Right ventricle myocardium superior (tissue), 1 donor: Measurements from ENCODE around the gene COL5A1. TPM values are rescaled to one million over a fixed set of nuclear protein-coding genes. Genes with fewer than 3 reads are reported as not detected.

Experiments used
- ATAC-seq: fragments of 200-7000 bp; cut with Tn5 transposase; one replicate; pipeline ENCODE4 v1.9.1; 2020; ENCODE audit warnings: mild to moderate bottlenecking; ENCODE audit not compliant: poor library complexity
- DNase-seq: peaks from one replicate; pipeline ENCODE4 v3.0.0-alpha.2; 2020
- intact Hi-C: fragments of 100-400 bp; cut with DNase I; formaldehyde crosslinking; loops from one replicate; pipeline ENCODE4 v1.11.2; 2022
- long read RNA-seq: library from polyadenylated mRNA; unstranded; transcript quantifications from one replicate; pipeline ENCODE4 v2.0.0, GENCODE V29; 2021
- total RNA-seq: library from RNA; stranded (reverse); fragmentation: NEBNext Ultra II Directional; extraction: Animal tissue kit (Norgen Biotek cat#: 25700); gene quantifications from one replicate; pipeline ENCODE4 v1.2.1, GENCODE V29; 2021
- donor health status: DM: no; HTN: yes; CAD: no; lungs with severe emphysema.

Gene COL5A1
- 12.7 TPM for total RNA-seq
- long read RNA-seq, partial matches to known transcripts, result 33 of 34 reads
- long read RNA-seq, other reads (novel, unspliced or antisense), result 1 of 34 reads

GRCh38 chr9:134641173-134641989 is at the start of gene COL5A1:
COL5A1 (plus strand) TSS chr9:134641803; CDS start chr9:134642188, 385 bp downstream.
- peak; percentile 94 for DNase-seq
- intact Hi-C loops, result no loop called here
- ATAC-seq, result peak; percentile 92

DNA sequence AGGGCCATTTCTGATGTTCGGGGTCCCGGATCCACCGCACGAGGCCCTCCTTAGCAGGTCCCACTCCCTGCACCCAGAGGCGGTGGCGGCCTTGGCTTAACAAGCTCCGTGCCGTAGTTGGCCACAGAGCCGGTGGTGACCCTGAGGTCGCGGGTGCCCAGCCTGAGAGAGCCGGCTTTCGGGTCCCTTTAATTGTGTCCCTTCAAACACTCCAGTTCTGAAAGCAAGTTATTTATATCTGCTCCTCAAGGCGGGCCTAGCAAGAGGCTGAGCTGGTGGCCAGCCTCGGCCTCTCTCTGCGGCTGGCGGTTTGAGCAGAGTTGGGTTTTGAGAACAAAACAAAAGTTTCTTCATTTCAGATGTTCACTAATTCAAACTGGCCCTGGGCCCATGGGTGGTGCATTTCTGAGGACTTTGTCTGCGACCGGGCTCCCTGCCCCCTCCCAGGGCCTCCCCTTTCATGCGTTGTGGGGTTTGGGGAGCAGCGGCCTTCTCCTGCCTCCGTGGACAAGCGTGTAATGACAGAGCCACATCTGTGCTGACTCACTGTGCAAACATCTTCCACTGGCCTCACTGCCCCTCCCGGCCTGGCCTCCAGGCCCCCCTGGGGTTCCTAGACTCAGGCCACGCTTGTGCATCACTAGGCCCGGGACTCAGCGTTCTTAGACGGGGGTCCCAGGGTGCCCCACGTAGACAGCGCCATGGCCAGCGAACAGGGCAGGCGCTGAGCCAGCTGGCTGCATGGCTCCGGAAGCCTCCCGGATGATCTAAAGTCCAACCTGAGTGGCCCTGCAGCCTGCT is 49.4 kb upstream of the COL5A1 start:
- DNase-seq (peak; percentile 73), ATAC-seq (peak; percentile 85)
- intact Hi-C loops, result no loop called here

DNA sequence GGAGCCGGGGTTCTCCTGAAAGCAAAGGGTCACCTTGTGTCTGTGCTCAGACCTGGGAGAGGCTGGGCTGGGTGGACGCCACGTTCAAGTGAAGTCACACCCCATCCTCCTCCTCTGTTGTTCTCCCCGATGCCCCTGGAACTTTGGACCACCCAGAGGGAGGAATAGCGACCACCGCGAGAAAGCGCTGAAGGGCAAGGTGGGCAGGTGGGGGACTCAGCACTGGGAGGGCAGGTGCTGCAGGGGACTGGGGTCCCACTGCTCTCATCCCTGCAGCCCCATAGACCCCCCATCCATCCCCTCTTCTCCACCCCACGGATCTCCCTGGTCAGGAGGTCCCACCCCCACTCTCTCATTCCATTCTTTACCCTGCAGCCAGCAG is 48.8 kb upstream of the COL5A1 start:
- ATAC-seq, result no peak
- intact Hi-C loops, result no loop called here

DNA sequence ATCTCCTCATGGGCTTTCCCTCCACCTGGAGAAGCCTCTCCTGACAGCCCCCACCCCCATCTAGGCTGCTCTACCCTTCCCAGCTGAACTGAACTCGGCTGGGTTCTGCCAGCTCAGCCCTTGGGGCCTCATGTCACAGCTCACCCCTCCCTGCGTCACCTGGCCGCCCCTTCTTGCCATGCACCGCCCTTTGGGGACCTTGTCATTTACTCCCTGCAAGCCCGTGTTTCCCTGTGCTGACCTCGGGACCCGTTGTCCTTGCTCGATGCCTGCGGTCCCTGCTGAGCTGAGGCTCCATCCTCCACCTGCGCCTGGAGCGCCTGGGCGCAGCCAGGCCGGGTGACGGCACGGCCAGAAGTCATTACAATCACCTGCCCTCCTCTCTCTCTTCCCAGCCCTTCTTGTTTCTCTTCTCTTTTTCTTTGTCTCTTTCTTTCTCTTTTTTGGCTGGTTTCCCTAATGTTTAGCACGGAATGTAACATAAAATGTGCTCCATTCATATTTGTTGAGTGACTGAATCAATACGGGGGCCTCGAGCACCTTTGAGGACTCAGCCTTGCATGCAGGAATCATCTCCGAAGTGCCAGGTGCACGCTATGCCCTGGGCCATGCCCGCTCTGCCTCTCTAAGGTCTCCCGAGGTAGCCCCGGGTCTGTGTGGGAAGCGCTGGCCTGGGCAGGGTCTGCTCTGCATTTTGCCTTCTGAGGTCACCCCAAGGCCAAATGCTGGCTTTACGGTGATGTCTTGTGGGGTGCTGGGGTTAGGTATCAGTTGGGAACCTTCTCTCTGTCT is 48.1 kb upstream of the COL5A1 start:
- DNase-seq, result peak; percentile 36
- intact Hi-C loops, result no loop called here
- ATAC-seq, result no peak

More for the DNA sequence above, 48.8 kb upstream of the COL5A1 start:
- no peak for DNase-seq

- DNase-seq (no peak), ATAC-seq (no peak)
- intact Hi-C loops, result no loop called here
These were observed 47.3 kb upstream of the COL5A1 start for GRCh38 chr9:134594078-134594941.

GRCh38 chr9:134595014-134595413 is 46.6 kb upstream of the COL5A1 start:
- DNase-seq (peak; percentile 35), ATAC-seq (no peak)
- intact Hi-C loops, result no loop called here

GRCh38 chr9:134597041-134597913 is 44.3 kb upstream of the COL5A1 start:
- intact Hi-C loops, result no loop called here
- ATAC-seq, result no peak
- peak; percentile 40 for DNase-seq

DNA sequence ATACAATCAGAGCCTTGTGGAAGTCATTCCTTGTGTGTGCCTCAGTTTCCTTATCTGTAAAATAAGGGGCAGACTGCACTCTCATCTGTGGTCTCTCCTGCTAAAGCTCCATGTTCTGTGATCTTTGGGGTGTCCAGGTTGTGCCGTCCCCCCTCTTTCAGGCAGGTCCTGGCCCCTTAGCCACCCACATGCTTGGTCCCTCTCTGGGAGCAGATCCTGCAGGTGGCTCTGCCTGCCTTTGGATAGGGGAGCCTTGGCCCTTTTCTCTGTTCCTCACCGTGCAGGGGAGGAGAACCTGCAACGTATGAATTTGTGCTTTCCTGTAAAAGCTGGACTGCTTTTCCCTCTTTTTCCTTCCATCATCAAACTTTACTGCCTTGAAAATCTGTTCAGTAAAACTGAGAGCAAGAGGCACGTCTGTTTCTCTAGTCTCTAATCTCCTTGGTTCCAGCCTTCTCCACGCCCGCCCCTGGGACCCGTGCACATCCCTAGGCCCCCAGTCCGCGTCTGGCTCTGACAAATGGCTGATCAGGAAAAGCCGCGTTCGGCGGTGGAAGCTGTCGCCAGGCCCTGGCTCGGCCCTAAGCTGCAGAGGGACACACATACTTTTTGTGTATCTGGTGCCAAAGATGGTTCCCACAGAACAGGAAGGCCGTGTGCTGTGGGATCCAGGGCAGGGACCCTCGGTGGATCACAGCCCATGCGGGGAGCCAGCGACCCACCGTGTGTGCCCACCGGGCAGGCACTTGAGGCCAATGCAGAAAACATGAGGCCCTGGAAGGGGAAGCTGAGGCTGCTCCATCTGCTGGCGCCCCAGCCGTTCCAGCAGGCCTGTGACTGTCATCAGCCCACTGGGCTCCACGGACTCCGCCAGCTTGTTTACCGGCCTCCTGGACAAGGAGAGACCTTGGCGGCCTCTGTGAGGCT is 43.4 kb upstream of the COL5A1 start:
- ATAC-seq, result peak; percentile 57
- peak; percentile 45 for DNase-seq
- intact Hi-C loops, result no loop called here

DNA sequence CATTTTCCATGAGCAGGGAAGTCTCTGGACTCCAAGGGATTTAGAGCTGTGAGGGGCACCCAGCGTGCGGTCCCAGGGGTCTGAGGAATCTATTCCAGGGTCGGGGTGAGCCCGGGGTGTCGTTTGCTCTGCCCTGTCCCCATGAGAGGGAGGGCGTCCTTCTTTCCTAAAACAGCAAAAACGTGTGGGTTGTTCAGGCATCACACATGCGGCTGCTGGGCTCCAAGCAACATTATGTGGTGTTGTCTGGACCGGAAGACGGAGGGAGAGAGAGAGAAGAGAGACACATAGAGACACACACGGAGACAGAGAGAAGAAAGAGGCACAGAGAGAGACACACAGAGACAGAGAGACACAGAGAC is 42.7 kb upstream of the COL5A1 start:
- intact Hi-C loops, result no loop called here
- peak; percentile 40 for ATAC-seq
- DNase-seq, result no peak

GRCh38 chr9:134600371-134600770 is 41.2 kb upstream of the COL5A1 start:
- no peak for ATAC-seq
- intact Hi-C loops, result no loop called here

GRCh38 chr9:134600836-134601638 is 40.6 kb upstream of the COL5A1 start:
- ATAC-seq, result no peak

More at GRCh38 chr9:134600371-134600770, 41.2 kb upstream of the COL5A1 start:
- DNase-seq, result no peak

GRCh38 chr9:134601764-134602163 is 39.8 kb upstream of the COL5A1 start:
- ATAC-seq, result no peak
- intact Hi-C loops, result no loop called here
- no peak for DNase-seq

More at GRCh38 chr9:134600836-134601638, 40.6 kb upstream of the COL5A1 start:
- intact Hi-C loops, result no loop called here
- DNase-seq, result no peak

GRCh38 chr9:134602547-134603362 is 38.8 kb upstream of the COL5A1 start:
- intact Hi-C loops, result no loop called here
- no peak for DNase-seq
- ATAC-seq, result no peak

DNA sequence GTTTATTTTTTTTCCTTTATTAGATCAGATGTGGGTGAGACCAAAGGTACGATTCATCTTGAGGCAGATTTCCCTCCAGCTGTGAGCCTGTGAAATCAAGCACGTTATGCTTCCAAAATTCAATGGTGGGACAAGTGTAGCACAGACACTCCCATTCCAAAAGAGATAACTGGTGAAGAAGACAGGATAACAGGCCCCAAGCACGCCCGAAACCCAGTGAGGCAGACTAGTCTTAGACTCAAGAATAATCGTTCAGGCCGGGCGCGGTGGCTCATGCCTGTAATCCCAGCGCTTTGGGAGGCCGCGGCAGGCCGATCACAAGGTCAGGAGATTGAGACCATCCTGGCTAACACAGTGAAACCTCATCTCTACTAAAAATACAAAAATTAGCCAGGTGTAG is 36.8 kb upstream of the COL5A1 start:
- intact Hi-C loops, result no loop called here
- no peak for ATAC-seq
- no peak for DNase-seq
